ENCODE measurements around the gene ARFGEF2. TPM values are rescaled to one million over a fixed set of nuclear protein-coding genes. Genes with fewer than 3 reads are reported as not detected.

ARFGEF2 gene
- polyA plus RNA-seq, 1 donor from 2014 or later = 19.8 TPM

DNA sequence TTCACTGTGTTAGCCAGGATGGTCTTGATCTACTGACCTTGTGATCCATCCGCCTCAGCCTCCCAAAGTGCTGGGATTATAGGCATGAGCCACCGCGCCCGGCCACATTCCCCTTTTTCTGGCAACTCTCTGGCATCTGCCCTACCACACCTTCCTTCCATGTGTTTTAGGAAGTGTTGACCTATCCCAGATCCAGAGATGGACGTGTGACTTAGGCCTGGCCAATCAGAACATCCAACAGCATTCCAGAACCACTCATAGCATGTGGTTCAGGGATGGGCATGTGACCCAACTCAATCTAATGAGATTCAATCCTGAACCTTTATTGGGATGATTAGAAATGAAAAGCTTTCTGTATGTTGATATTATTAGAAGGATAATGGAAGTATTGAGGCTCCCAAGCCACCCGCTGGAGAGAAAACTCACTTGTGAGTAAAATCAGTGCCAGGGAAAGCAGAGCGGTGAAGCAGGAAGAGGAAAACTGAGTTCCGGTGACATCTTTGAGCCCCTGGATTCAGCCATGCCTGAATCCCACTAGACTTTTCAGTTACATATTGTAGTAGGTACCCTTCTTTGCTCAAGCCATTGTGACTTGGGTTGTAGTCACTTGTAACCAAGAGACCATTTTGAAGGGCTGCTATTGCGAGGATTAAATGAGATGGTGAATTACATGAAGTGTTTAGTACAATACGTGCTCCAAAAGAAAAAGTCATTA, 42.8 kb upstream of the ARFGEF2 start:
- no peak for TF ChIP-seq POLR2AphosphoS5 (IDR thresholded peaks at IDR 0.05)
- TF ChIP-seq EZH2 (IDR thresholded peaks at IDR 0.05; ENCODE audit: borderline replicate concordance, insufficient read depth, low read length, poor library complexity, severe bottlenecking) = no peak
- no peak for TF ChIP-seq EP300 (conservative IDR thresholded peaks at IDR 0.05; ENCODE audit: poor library complexity, severe bottlenecking)
- no peak for TF ChIP-seq SMC3 (conservative IDR thresholded peaks at IDR 0.05; ENCODE audit: poor library complexity)
- TF ChIP-seq TAF1 (IDR thresholded peaks at IDR 0.05; ENCODE audit: low read depth) = no peak
- no peaks in the 10 kb centered on the region for H3K79me2 ChIP-seq (replicated peaks; ENCODE audit: insufficient read depth, low read length)
- no peak overlapping the region for H2AFZ ChIP-seq (ENCODE audit: low read depth, low read length)
- no peak overlapping the region for H3K4me2 ChIP-seq (ENCODE audit: low read length)
- H3K9me2 ChIP-seq (ENCODE audit: insufficient read depth, low read length) = no peaks in the 10 kb centered on the region
- no peaks in the 10 kb centered on the region for H4K20me1 ChIP-seq (ENCODE audit: insufficient read depth)
- no peak overlapping the region for H3K27ac ChIP-seq (ENCODE audit: low read length)
- no peaks in the 10 kb centered on the region for H3K36me3 ChIP-seq (ENCODE audit: insufficient read depth, low read length)
- no peaks in the 10 kb centered on the region for H3F3A ChIP-seq (ENCODE audit: insufficient read depth, low read length, poor library complexity, severe bottlenecking)
- H3K9ac ChIP-seq (ENCODE audit: low read length) = no peak overlapping the region
- no peak overlapping the region for H3K4me3 ChIP-seq (ENCODE audit: low read length)
- no peaks in the 10 kb centered on the region for H3K27me3 ChIP-seq (ENCODE audit: insufficient read depth, low read depth, low read length)
- H3K9me3 ChIP-seq (ENCODE audit: low read length) = no peaks in the 10 kb centered on the region

DNA sequence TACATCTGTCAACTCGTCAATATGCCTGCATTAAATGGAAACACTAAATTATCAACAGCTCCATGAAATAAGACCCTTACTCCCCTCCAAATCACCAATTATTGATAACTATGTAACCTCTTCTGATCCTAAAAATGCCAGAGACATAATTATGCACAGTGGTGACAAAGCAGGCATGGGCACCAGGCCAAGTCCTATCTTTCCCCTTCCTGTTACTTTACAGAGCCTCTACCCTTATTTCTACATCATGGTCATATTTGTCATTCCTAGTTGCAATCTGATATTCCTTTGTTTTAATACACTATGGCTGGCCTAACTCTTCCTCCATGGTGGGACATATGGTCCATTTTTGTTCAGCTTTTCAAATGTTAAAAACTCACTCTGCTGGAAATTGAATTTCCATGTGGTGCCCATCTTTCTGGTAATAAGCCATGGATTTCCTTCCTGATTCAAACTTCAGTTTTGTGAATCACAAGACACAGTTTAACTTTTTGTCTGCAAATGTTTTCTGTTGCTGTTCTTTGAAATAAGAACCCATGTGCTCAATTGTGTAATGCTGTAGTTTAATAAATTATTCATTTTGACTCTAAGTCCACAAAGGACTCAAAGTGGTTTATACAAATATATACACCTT, 41.8 kb upstream of the ARFGEF2 start:
- TF ChIP-seq POLR2AphosphoS5 (IDR thresholded peaks at IDR 0.05) (no peak), SMC3 (conservative IDR thresholded peaks at IDR 0.05; ENCODE audit: poor library complexity) (no peak), TAF1 (IDR thresholded peaks at IDR 0.05; ENCODE audit: low read depth) (no peak), MXI1 (conservative IDR thresholded peaks at IDR 0.05; ENCODE audit: poor library complexity, severe bottlenecking) (no peak), RAD21 (conservative IDR thresholded peaks at IDR 0.05) (no peak), EZH2 (IDR thresholded peaks at IDR 0.05; ENCODE audit: borderline replicate concordance, insufficient read depth, low read length, poor library complexity, severe bottlenecking) (no peak), EP300 (conservative IDR thresholded peaks at IDR 0.05; ENCODE audit: poor library complexity, severe bottlenecking) (no peak)
- TF ChIP-seq, protein P1, sequence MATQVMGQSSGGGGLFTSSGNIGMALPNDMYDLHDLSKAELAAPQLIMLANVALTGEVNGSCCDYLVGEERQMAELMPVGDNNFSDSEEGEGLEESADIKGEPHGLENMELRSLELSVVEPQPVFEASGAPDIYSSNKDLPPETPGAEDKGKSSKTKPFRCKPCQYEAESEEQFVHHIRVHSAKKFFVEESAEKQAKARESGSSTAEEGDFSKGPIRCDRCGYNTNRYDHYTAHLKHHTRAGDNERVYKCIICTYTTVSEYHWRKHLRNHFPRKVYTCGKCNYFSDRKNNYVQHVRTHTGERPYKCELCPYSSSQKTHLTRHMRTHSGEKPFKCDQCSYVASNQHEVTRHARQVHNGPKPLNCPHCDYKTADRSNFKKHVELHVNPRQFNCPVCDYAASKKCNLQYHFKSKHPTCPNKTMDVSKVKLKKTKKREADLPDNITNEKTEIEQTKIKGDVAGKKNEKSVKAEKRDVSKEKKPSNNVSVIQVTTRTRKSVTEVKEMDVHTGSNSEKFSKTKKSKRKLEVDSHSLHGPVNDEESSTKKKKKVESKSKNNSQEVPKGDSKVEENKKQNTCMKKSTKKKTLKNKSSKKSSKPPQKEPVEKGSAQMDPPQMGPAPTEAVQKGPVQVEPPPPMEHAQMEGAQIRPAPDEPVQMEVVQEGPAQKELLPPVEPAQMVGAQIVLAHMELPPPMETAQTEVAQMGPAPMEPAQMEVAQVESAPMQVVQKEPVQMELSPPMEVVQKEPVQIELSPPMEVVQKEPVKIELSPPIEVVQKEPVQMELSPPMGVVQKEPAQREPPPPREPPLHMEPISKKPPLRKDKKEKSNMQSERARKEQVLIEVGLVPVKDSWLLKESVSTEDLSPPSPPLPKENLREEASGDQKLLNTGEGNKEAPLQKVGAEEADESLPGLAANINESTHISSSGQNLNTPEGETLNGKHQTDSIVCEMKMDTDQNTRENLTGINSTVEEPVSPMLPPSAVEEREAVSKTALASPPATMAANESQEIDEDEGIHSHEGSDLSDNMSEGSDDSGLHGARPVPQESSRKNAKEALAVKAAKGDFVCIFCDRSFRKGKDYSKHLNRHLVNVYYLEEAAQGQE (IDR thresholded peaks at IDR 0.05; ENCODE audit: borderline replicate concordance) = no peak
- TF ChIP-seq, protein P2, sequence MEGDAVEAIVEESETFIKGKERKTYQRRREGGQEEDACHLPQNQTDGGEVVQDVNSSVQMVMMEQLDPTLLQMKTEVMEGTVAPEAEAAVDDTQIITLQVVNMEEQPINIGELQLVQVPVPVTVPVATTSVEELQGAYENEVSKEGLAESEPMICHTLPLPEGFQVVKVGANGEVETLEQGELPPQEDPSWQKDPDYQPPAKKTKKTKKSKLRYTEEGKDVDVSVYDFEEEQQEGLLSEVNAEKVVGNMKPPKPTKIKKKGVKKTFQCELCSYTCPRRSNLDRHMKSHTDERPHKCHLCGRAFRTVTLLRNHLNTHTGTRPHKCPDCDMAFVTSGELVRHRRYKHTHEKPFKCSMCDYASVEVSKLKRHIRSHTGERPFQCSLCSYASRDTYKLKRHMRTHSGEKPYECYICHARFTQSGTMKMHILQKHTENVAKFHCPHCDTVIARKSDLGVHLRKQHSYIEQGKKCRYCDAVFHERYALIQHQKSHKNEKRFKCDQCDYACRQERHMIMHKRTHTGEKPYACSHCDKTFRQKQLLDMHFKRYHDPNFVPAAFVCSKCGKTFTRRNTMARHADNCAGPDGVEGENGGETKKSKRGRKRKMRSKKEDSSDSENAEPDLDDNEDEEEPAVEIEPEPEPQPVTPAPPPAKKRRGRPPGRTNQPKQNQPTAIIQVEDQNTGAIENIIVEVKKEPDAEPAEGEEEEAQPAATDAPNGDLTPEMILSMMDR (IDR thresholded peaks at IDR 0.05; ENCODE audit: poor library complexity, severe bottlenecking) = no peak
- H2AFZ ChIP-seq (ENCODE audit: low read depth, low read length) = no peak overlapping the region
- no peaks in the 10 kb centered on the region for H4K20me1 ChIP-seq (ENCODE audit: insufficient read depth)
- no peaks in the 10 kb centered on the region for H3K27me3 ChIP-seq (ENCODE audit: insufficient read depth, low read depth, low read length)
- H3K27ac ChIP-seq (ENCODE audit: low read length) = no peak overlapping the region
- H3F3A ChIP-seq (ENCODE audit: insufficient read depth, low read length, poor library complexity, severe bottlenecking) = no peaks in the 10 kb centered on the region
- H3K4me3 ChIP-seq (ENCODE audit: low read length) = no peak overlapping the region
- H3K4me2 ChIP-seq (ENCODE audit: low read length) = no peak overlapping the region
- H3K9me2 ChIP-seq (ENCODE audit: insufficient read depth, low read length) = no peaks in the 10 kb centered on the region
- H3K79me2 ChIP-seq (replicated peaks; ENCODE audit: insufficient read depth, low read length) = no peaks in the 10 kb centered on the region
- no peaks in the 10 kb centered on the region for H3K9me3 ChIP-seq (ENCODE audit: low read length)
- H3K36me3 ChIP-seq (ENCODE audit: insufficient read depth, low read length) = no peaks in the 10 kb centered on the region
- no peak overlapping the region for H3K9ac ChIP-seq (ENCODE audit: low read length)
